ENCODE measurements around the gene PGM2. TPM values are rescaled to one million over a fixed set of nuclear protein-coding genes. Genes with fewer than 3 reads are reported as not detected.

PGM2 gene
- total and polyA plus RNA-seq, 2 donors (not counting 3 experiments of a cell fraction or from before 2014, with no cell fraction given), result 17.9 to 53.9 TPM

- Histone ChIP-seq H4K20me1 (replicated peaks; ENCODE audit: control insufficient read depth, extremely low read depth, insufficient read depth, low read length) (no peaks in the 10 kb centered on the region), H3K4me2 (ENCODE audit: insufficient read depth, low read length) (no peak overlapping the region), H3K79me2 (ENCODE audit: control insufficient read depth, insufficient read depth, low read length) (no peaks in the 10 kb centered on the region), H3K4me3 (replicated peaks in 1 of 3; ENCODE audit: insufficient read depth in 1 of 3, low read depth in 1 of 3, low read length in 3 of 3) (no peak overlapping the region), H3K27ac (ENCODE audit: insufficient read depth, low read depth, low read length) (no peak overlapping the region), H3K9me3 (replicated peaks; ENCODE audit: control insufficient read depth, insufficient read depth, low read length) (no peaks in the 10 kb centered on the region), H3K4me1 (ENCODE audit: control insufficient read depth, extremely low read depth, insufficient read depth, low read length) (no peaks in the 10 kb centered on the region), H3K36me3 (ENCODE audit: control insufficient read depth in 2 of 2, extremely low read depth in 1 of 2, insufficient read depth in 2 of 2, low read length in 2 of 2) (no peaks in the 10 kb centered on the region), H3K9me1 (replicated peaks; ENCODE audit: control insufficient read depth, extremely low read depth, insufficient read depth, low read length) (no peaks in the 10 kb centered on the region), H3K27me3 (ENCODE audit: control insufficient read depth in 2 of 2, insufficient read depth in 2 of 2, low read length in 2 of 2) (peaks cover 0 to 3% of the 10 kb centered on the region in 2 experiments), H2AFZ (ENCODE audit: low read depth, low read length) (no peak overlapping the region), H3K9ac (replicated peaks; ENCODE audit: extremely low read depth, insufficient read depth, low read length) (no peak overlapping the region)
- dilution Hi-C loops (cut with MboI; ENCODE audit: extremely low pct_ligation_motif_present, low sequenced_read_pairs), result no loop called here
- TF ChIP-seq MYC (IDR thresholded peaks at IDR 0.05; ENCODE audit: low read depth, low read length) (no peak), CTCF (IDR thresholded peaks at IDR 0.05; ENCODE audit: extremely low read depth in 1 of 2, insufficient read depth in 1 of 2, low read depth in 1 of 2, low read length in 2 of 2) (peak in 1 of 2 donors; percentile 35)
- intact Hi-C loops (cut with micrococcal nuclease), result loop anchor here (1.0 to 2.0 kb wide), 4 partner anchors 21 to 351 kb away; a partner anchor contains a TSS
- FAIRE-seq (no peak), DNase-seq (ENCODE audit: low read depth, low spot score) (peak; percentile 74)
- ChIA-PET CTCF (interaction anchor here (0.7 to 3.6 kb wide), 7 partner anchors 22 to 248 kb away, joined by 3 to 42 read pairs (median 4); no protein-coding TSS in a partner anchor), POLR2A (no interaction called here)
- no TSS peak for BruUV-seq (replicated peaks)
Measured at GRCh38 chr4:37803348-37803973, 23.0 kb upstream of the PGM2 start.

GRCh38 chr4:37805091-37805490 lies 21.4 kb upstream of the PGM2 start:
- H2AFZ ChIP-seq (ENCODE audit: low read depth, low read length), result no peak overlapping the region
- ChIA-PET POLR2A (no interaction called here), CTCF (interaction anchor here (3.6 kb wide), 1 partner anchor 231 kb away, joined by 42 read pairs; no protein-coding TSS in a partner anchor)
- H3K9me3 ChIP-seq (replicated peaks; ENCODE audit: control insufficient read depth, insufficient read depth, low read length), result no peaks in the 10 kb centered on the region
- no peak overlapping the region for H3K27ac ChIP-seq (ENCODE audit: insufficient read depth, low read depth, low read length)
- H3K9me1 ChIP-seq (replicated peaks; ENCODE audit: control insufficient read depth, extremely low read depth, insufficient read depth, low read length), result no peaks in the 10 kb centered on the region
- intact Hi-C loops (cut with micrococcal nuclease), result loop anchor here (5.0 kb wide), 1 partner anchor 87 kb away; the partner anchor contains the start of gene TBC1D1
- FAIRE-seq (no peak), DNase-seq (ENCODE audit: low read depth, low spot score) (no peak)
- H3K4me2 ChIP-seq (ENCODE audit: insufficient read depth, low read length), result no peak overlapping the region
- no peaks in the 10 kb centered on the region for H3K4me1 ChIP-seq (ENCODE audit: control insufficient read depth, extremely low read depth, insufficient read depth, low read length)
- H3K36me3 ChIP-seq (ENCODE audit: control insufficient read depth in 2 of 2, extremely low read depth in 1 of 2, insufficient read depth in 2 of 2, low read length in 2 of 2), result no peaks in the 10 kb centered on the region
- dilution Hi-C loops (cut with MboI; ENCODE audit: extremely low pct_ligation_motif_present, low sequenced_read_pairs), result no loop called here
- no peaks in the 10 kb centered on the region for H3K27me3 ChIP-seq (ENCODE audit: control insufficient read depth in 2 of 2, insufficient read depth in 2 of 2, low read length in 2 of 2)
- no peak overlapping the region for H3K9ac ChIP-seq (replicated peaks; ENCODE audit: extremely low read depth, insufficient read depth, low read length)
- H4K20me1 ChIP-seq (replicated peaks; ENCODE audit: control insufficient read depth, extremely low read depth, insufficient read depth, low read length), result no peaks in the 10 kb centered on the region
- no TSS peak for BruUV-seq (replicated peaks)
- no peak for TF ChIP-seq EZH2 (IDR thresholded peaks at IDR 0.05; ENCODE audit: borderline replicate concordance, low read depth, low read length, severe bottlenecking)
- TF ChIP-seq MYC (IDR thresholded peaks at IDR 0.05; ENCODE audit: low read depth, low read length), result no peak
- no peak for TF ChIP-seq FOS (IDR thresholded peaks at IDR 0.05; ENCODE audit: borderline replicate concordance, insufficient read depth, low read length)
- TF ChIP-seq GATA2 (IDR thresholded peaks at IDR 0.05; ENCODE audit: insufficient read depth, insufficient read length, low read depth, low read length), result no peak
- H3K79me2 ChIP-seq (ENCODE audit: control insufficient read depth, insufficient read depth, low read length), result no peaks in the 10 kb centered on the region
- H3K4me3 ChIP-seq (replicated peaks in 1 of 3; ENCODE audit: insufficient read depth in 1 of 3, low read depth in 1 of 3, low read length in 3 of 3), result no peak overlapping the region
